Stimulated activated CD8-positive, alpha-beta memory T cell treated with anti-CD3 and anti-CD28 coated beads, Interleukin-2, amount 100 ng/mL, for 48 hours (primary cell): ENCODE data around the gene ATR.

Experiments
- DNase-seq, 2 donors: peaks; one replicate each; pipeline ENCODE4 v3.0.0-alpha.2; 2020; ENCODE audit warnings: low read depth in 2 of 2

ATR gene

GRCh38 chr3:142523921-142524566, 54.5 kb downstream of the ATR start:
- DNase-seq = no peak

- DNase-seq = no peak
Measured at GRCh38 chr3:142509079-142509478, 69.5 kb downstream of the ATR start.

GRCh38 chr3:142507241-142507640, 71.3 kb downstream of the ATR start:
- DNase-seq = no peak

GRCh38 chr3:142502187-142502985, 76.1 kb downstream of the ATR start:
- no peak for DNase-seq

DNA sequence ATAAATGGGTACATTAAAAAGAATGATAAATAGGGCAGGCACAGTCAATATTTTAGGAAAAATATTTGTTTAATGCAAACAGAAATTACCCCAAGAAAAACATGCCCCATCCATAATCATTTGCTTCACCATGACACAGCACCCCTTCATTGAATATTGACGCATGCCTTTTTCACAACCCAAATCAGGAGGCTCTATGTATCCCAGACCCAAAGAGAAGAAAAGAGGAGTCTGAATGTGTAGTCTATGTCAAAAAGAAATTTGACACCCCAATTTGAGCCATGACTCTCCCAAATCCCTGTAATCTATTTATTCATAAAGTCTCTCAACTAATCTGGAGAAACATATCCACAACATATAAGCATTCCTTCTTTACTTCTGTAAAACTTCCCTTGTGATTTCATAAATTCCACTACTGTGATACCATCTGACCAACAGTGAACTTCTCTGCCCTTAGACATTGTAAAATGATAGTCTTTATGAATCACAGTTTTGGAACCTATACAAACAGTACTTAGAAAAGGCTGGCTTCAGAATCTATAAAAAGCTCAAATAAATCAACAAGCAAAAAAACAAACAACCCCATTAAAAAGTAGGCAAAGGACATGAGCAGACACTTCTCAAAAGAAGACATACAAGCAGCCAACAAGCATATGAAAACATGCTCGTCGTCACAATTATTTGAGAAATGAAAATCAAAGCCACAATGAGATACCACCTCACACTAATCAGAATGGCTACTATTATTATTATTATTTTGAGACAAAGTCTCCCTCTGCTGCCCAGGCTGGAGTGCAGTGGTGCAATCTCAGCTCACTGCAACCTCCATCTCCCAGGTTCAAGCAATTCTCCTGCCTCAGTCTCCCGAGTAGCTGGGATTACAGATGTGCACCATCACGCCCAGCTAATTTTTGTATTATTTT, 77.3 kb downstream of the ATR start:
- DNase-seq = no peak

- DNase-seq = no peak
Measured at GRCh38 chr3:142500211-142500610, 78.3 kb downstream of the ATR start.

GRCh38 chr3:142498397-142499180, 79.9 kb downstream of the ATR start:
- no peak for DNase-seq

DNA sequence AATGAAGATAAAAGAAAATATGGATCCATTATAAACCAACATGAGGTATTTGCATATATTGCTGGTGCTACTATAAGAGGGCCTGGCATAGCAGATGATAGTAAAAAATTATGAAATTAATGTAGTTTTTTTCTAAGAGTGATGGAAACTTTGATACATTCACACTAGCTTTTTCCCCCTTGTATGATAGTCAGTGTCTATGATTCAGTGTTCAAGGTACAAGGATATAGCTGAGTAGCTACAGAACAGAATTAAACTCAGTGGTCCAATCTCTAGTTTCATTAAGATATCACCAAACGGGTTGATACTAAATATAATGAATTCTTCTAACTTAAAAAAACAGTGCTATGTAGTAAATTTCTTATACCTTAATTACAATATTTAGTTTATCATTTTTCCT, 80.8 kb downstream of the ATR start:
- no peak for DNase-seq

DNA sequence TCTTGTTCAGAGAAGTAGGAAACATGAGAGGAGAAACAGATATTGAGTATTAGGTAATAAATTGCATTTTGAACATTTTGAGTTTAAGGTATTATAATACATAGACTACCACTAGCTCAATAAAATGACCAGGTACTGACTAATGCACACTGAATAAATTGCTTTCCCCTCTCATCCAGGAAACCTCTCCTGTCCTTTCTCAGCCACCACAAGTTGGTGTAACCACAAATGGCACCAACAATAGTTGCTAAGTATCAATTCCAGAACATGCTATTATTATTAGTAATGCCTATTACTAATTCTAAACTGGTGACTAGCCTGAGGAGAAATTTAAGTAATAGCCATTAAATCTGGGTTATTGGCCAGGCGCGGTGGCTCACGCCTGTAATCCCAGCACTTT, 83.4 kb downstream of the ATR start:
- DNase-seq = no peak

DNA sequence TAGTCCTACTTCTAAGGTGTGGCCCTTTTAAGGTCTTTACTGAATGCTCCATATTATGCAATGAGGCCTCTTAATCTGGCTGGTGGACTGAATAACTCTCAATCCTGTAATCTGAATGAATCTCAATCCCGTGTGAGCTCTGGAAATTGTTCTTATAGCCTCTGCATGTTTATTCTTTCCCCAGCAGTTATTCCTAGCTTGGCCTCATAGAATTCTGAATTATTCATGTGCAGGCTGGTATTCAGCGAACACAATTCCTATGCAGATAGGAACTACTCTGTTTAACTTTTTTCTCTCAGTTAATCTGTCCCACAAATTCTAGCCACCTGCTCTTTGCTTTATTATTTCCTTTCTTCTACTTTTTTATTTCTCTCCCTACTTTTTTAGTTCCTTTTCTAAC, 86.3 kb downstream of the ATR start:
- DNase-seq = no peak

DNA sequence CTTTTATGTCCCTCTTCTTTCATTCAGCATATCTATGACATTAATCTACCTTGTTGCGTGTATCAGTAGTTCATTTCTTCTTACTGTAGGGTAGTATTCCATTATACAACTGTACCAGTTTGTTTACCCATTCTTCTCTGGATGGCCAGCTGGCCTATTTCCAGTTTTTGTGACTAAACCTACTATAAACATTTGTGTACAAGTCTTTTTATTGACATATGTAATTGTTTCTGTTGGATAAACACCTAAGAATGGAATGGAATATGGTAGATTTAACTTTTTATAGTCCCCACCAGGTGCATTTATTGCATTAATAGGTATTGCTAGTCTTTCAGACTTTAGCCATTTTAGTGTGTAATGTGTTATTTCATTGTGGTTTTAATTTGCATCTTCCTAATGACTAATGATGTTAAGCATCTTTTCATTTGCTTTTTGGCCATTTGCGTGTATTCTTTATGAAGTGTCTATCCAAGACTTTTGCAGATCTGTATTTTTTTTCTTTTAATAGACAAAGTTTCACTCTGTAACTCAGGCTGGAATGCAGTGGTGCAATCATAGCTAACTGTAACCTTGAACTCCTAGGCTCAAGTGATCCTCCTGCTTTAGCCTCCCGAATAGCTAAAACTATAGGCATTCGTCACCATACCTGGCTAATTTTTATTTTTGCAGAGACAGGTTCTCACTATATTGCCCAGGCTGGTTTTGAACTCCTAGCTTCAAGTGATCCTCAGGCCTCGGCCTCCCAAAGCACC, 88.8 kb downstream of the ATR start:
- no peak for DNase-seq

GRCh38 chr3:142484912-142485435, 93.6 kb downstream of the ATR start:
- DNase-seq = no peak

- DNase-seq = no peak
Measured at GRCh38 chr3:142481196-142481595, 97.3 kb downstream of the ATR start.

DNA sequence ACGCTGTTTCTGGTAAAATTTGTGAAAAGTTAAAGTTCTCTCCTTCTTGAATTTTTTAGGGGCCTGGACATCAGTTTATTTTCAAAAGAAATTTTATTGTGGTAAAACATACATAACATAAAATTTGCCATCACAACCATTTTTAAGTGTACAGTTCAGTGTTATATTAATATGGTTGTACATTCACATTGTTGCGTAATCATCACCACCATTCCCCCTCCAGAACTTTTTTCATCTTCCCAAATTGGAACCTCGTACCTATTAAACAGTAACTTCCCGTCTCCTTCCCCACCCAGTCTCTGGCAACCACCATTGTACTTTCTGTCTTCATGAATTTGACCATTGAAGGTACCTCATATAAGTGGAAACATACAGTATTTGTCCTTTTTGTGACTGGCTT, 107.7 kb downstream of the ATR start:
- DNase-seq = no peak

- no peak for DNase-seq
Measured at GRCh38 chr3:142468456-142468855, 110.1 kb downstream of the ATR start.

DNA sequence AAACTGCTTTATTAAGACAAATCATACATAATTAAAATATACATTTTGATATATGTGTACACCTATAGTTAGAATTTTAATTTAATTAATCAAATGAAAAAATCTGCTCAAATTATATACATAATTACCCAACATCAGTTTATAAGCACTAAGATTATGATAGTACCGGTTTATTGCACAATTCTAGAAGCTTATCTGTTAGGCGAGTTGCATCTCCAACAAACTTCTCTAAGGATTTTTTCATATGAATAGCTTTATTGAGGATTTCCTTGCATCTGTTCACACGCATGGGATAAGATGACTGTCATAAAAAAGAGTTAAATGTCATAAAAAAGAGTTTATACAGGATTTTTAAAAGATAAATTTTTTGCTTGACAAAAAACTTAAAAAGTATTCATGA, 110.8 kb downstream of the ATR start:
- no peak for DNase-seq

DNA sequence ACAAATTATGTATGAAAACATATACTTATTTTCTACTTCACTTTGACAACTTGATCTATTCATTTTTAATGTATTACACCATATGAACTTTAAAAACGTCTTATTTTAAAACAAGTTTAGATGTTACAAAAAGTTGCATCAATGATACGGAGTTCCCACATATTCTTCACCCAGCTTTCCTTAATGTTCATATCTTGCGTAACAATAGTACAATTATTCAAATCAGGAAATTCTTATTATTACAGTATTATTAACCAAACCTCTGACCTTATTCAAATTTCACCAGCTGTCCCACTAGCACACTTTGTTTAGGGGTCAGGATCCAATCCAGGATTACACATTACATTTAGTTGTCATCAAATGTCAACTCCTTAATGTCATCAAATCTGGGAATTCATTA, 117.8 kb downstream of the ATR start:
- DNase-seq = no peak

DNA sequence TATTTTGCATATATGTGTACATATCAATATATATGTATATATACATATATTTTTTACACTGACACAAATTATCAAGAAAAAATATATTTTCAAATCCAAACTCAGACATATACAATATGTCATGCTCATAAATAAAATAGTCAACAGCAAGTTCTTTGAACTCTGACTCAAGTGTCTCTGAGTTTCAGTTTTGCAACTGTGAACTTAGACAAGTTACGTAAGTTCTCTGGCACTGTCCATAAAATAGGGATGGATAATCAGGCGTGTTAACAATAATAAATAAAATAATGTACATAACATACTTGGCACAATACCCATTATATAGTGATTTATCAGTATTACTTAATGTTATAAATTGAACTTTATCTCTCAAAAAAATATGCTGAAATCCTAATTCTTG, 118.6 kb downstream of the ATR start:
- DNase-seq = no peak

DNA sequence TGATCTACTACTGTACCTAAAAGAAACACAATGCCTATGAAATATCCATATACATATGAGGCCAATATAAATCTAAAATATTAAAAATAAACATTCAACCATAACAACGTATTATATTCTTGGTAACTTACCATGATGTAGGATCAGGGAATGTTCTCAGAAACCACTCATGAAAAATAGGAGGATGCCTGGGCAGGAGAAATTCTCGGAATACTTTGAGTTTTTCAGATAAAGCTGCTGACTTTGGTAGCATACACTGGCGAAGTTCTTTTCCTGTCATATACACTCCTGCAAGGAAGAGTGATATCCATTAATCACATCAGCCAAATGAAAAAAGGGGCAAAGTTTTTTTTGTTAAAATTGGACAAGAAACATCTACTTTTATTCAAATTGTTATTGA, 119.4 kb downstream of the ATR start:
- DNase-seq = no peak

DNA sequence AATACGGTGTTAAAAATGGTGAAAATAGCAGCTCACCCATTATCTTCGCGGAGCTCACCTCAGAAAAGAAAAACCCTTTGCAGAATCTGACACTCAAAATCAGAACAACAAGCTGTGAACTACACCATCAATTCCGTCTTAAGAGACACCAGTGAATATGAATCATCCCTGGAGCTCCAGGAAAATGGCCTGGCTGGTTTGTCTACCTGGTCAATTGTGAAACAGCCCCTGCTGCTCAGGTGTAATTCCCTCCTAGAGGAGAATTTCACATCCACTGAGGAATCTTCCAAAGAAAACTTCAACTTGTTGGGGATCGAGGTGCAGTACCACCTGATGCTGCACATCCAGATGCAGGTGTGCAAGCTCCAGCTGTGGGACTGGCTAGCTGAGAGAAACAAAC, 127.7 kb downstream of the ATR start:
- no peak for DNase-seq

GRCh38 chr3:142450189-142450588, 128.3 kb downstream of the ATR start:
- no peak for DNase-seq
